ENCODE data around the gene SCAF1. TPM values are rescaled to one million over a fixed set of nuclear protein-coding genes. Genes with fewer than 3 reads are reported as not detected.

Gene SCAF1
- total RNA-seq, 1 experiment from 2014 or later, result 37.0 TPM

DNA sequence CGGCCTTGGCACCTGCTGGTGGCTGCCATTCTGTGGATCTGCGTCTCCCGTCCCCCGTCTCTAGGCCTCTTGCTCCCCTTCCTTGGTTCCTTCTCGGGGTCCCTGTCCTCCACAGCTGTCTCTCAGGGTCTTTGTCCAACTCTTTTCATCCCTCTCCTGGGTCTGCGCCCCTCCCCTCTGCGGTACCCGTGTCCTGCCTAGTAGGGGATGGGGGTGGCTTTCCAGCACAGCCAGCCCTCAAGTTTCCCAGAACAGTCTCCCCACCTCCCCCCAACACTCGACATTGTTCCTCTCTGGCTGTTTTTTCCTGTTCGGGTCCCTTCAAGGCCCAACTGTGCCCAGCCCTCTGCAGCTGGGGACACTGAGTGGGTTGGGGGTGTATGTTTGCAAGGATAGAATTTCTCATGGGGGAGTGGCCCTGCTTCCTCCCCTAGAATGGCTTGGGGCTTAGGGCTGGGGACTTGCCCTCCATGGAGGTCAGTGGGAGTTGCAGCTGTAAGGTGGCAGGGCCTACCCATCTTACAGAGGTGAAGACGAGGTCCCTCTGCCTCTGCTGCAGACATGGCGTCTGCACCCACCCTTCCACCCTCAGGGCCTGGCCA, 46.6 kb downstream of the SCAF1 start:
- Histone ChIP-seq H3K4me3 (ENCODE audit: insufficient read depth, low read depth, low read length) (no peak overlapping the region), H3K27me3 (ENCODE audit: control insufficient read depth, insufficient read depth, low read length) (no peaks in the 10 kb centered on the region), H3K36me3 (replicated peaks; ENCODE audit: control insufficient read depth, insufficient read depth, low read length) (peaks cover 25% of the 10 kb centered on the region)
- peak; percentile 59 for DNase-seq

DNA sequence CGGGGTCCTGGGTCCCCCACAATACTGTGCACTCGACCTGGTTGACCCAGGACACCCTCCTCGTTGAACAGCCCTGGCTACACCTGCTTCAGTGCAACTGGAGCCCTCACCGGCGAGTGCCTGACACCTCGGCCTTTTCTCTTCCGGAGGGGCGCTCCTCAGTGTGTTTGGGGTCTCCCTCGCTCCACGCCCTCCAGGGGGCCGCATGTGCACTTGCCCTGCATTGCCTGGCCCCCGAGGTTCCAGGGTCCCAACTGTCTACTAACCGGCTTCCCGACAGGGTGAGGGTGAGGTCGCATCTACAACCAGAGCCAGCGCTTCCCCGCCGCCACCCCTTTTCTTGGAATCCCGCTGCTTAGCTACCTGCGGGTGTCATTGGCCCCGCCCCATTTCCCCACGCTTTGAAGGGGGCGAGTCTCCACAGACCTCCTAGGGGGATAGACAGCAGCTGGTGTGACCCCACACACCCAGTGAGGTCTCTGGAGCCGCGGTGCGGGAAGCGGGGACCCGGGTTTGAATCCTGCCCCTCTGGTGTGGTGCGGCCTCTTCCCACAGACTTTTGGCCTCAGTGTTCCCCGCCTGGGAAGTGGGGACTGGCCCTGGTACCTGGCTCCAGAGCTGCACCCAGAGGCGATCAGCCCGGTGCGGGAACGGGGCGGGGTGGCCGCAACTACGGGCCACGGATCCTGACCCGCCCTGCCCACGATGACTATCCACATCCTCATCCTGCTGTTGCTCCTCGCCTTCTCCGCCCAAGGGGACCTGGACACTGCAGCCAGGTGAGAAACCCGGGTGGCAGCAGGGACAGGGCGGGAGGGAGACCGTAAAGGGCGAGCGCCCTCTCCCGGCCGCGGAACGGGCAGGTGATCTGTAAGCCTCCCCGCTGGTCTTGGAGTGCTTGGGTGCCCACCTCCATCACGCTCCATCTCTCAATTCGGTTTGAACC, 47.4 kb downstream of the SCAF1 start, which contains the start of gene ADM5:
Gene ADM5, plus strand, starts transcription at position 462 of the 946 bp plus-strand sequence. Its CDS starts 244 bp downstream, at position 706.
- peaks cover 22% of the 10 kb centered on the region for H3K36me3 ChIP-seq (replicated peaks; ENCODE audit: control insufficient read depth, insufficient read depth, low read length)
- H3K27me3 ChIP-seq (ENCODE audit: control insufficient read depth, insufficient read depth, low read length), result no peaks in the 10 kb centered on the region
- DNase-seq, result peak; percentile 83
- H3K4me3 ChIP-seq (ENCODE audit: insufficient read depth, low read depth, low read length), result peak within 1 kb of the TSS; percentile 74

DNA sequence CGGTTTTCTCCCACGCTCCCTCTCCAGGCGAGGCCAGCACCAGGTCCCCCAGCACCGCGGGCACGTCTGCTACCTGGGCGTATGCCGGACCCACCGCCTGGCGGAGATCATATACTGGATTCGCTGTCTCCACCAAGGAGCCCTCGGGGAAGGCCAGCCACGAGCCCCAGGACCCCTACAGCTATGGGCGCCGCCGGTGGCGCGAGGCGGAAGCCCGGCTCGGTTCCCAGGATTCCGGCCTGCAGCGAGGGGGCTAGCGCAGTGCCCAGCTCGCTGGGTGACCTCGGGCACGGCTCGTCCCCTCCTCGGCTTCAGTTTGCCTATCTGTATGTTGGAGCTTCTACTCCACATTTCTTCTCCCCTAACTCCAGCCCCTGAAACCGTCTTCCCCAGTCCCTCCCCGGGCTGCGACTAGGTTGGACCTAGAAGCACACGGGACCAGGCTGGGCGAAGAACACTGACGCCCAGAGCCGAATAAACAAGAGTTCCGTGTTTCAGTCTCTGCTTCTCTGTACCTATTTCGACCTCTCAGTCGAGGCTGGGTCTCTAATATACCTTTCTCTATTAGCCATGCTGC, 48.2 kb downstream of the SCAF1 start:
- no peak for DNase-seq
- Histone ChIP-seq H3K36me3 (replicated peaks; ENCODE audit: control insufficient read depth, insufficient read depth, low read length) (peaks cover 17% of the 10 kb centered on the region), H3K4me3 (ENCODE audit: insufficient read depth, low read depth, low read length) (peak overlapping the region; percentile 74), H3K27me3 (ENCODE audit: control insufficient read depth, insufficient read depth, low read length) (no peaks in the 10 kb centered on the region)

DNA sequence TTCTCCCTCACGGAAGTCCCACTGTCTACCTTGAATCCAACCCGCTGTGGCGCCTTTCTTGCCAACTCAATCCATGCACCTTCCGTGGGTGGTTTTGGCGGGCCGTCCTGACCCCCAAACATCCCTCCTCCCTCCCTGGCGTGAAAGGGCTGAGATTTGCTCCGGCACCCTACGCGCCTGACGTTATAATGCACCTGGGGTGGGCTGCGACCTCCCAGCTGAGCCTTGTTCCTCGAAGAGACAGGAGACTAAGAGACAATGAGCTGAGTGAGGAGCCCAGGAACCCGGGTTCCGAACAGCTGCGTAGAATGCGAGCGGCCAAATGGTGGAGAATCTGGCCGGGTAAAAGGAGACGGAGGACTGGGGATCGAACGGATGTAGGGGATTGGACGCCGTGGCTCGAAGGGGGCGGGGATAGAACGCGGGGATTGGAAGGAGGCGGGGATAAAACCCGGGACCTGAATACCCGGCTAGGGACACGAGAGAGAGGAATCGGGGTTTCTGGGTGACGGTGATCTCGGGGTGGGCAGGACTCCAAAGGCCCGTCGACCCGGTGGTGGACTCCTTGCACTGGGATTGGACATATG, 48.7 kb downstream of the SCAF1 start, which contains the start of gene CPT1C:
Gene CPT1C, plus strand, starts transcription at position 461 of the 587 bp plus-strand sequence. CDS start 1,137 bp downstream, outside the sequence.
- H3K27me3 ChIP-seq (ENCODE audit: control insufficient read depth, insufficient read depth, low read length), result no peaks in the 10 kb centered on the region

DNA sequence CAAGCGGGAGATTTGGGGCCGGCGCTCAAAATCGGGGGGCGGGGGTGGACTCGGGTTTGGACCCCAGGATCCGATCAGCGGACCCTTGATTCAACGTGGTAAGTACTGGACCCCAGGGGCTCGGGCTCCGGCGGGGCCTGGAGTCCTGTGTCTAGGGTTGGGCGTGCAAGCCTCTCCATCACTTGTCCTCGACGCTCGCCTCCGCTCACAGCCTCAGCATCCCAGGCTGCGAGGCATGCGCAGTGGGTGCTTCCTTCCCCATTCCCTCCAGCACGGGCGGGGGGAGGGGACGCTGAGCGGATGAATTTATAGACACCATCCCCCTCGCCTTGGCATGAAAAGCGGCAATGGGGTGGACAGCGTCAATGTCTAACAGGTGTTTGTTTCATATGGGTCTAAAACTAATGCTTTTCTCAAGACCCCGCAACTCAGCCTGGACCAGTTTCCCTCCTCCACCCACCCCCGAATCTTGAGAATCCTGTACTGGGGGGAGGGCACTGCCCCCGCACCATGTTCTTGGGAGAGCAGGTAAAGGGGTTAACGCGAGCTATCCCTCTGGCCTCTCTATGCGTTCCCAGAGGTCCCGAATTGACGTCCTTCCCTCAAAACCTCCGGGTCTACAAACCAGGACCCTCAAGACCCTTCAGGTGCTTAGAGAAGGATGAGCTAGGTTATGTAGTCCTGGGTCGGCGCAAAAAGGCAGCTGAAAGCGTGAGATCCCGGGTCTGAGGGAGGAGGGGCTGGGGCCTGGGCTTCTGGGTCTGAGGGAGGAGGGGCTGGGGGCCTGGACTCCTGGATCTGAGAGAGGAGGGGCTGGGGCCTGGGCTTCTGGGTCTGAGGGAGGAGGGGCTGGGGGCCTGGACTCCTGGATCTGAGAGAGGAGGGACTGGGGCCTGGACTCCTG, 49.5 kb downstream of the SCAF1 start:
- H3K36me3 ChIP-seq (replicated peaks; ENCODE audit: control insufficient read depth, insufficient read depth, low read length), result peaks cover 8% of the 10 kb centered on the region
- no peaks in the 10 kb centered on the region for H3K27me3 ChIP-seq (ENCODE audit: control insufficient read depth, insufficient read depth, low read length)
- peak overlapping the region; percentile 74 for H3K4me3 ChIP-seq (ENCODE audit: insufficient read depth, low read depth, low read length)
- DNase-seq, result peak; percentile 92

More for the DNA sequence above, 48.7 kb downstream of the SCAF1 start, which contains the start of gene CPT1C:
- Histone ChIP-seq H3K4me3 (ENCODE audit: insufficient read depth, low read depth, low read length) (peak within 1 kb of the TSS; percentile 74), H3K36me3 (replicated peaks; ENCODE audit: control insufficient read depth, insufficient read depth, low read length) (peaks cover 12% of the 10 kb centered on the region)
- peak; percentile 96 for DNase-seq

DNA sequence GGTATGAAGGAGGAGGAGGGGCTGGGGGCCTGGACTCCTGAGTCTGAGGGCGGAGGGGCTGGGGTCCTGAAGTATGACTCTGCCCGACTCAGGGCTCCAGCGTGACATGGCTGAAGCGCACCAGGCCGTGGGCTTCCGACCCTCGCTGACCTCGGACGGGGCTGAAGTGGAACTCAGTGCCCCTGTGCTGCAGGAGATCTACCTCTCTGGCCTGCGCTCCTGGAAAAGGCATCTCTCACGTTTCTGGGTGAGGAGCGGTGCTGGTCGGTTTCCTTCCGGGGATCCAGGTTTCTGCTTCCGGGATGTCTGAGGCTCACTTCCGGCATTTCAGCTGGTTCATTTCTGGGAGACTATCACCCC, 50.1 kb downstream of the SCAF1 start:
- Histone ChIP-seq H3K4me3 (ENCODE audit: insufficient read depth, low read depth, low read length) (no peak overlapping the region), H3K27me3 (ENCODE audit: control insufficient read depth, insufficient read depth, low read length) (no peaks in the 10 kb centered on the region), H3K36me3 (replicated peaks; ENCODE audit: control insufficient read depth, insufficient read depth, low read length) (peaks cover 7% of the 10 kb centered on the region)
- DNase-seq, result peak; percentile 46

DNA sequence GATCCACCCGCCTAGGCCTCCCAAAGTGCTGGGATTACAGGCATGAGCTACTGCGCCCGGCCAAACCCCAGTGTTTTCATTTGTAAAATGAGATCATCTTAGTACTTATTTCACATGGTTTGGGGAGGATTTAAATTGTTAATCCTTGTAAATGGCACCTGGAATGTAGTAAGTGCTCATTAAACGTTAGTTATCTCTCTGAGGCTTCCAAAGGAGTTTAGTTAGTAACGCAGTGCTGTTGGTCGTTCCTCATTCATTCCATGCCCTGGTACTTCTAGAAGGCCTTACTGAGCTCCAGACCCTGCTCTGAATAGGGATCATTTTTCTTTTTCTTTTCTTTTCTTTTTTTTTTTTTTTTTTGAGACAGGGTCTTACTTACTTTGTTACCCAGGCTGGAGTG, 54.1 kb downstream of the SCAF1 start:
- H3K36me3 ChIP-seq (replicated peaks; ENCODE audit: control insufficient read depth, insufficient read depth, low read length), result peaks cover 6% of the 10 kb centered on the region
- no peak for DNase-seq
- no peaks in the 10 kb centered on the region for H3K27me3 ChIP-seq (ENCODE audit: control insufficient read depth, insufficient read depth, low read length)
- no peak overlapping the region for H3K4me3 ChIP-seq (ENCODE audit: insufficient read depth, low read depth, low read length)

DNA sequence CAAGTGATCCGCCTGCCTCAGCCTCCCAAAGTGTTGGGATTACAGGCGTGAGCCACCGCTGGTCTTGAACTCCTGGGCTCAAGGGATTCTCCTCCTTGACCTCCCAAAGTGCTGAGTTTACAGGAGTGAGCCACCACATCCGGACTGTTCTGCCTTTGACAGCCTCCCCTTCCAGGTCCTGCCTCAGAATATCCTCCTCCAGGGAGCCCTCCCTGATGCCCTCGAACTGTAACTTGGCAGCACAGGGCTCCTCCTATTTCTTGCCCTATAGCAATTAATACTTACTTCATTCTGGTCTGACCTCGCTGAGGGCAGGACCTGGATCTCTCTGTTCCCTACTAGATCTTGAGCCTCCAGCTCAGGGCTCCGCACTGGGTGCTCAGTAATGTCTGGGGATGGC, 54.9 kb downstream of the SCAF1 start:
- H3K36me3 ChIP-seq (replicated peaks; ENCODE audit: control insufficient read depth, insufficient read depth, low read length), result peaks cover 6% of the 10 kb centered on the region
- H3K4me3 ChIP-seq (ENCODE audit: insufficient read depth, low read depth, low read length), result no peak overlapping the region
- no peak for DNase-seq
- no peaks in the 10 kb centered on the region for H3K27me3 ChIP-seq (ENCODE audit: control insufficient read depth, insufficient read depth, low read length)

DNA sequence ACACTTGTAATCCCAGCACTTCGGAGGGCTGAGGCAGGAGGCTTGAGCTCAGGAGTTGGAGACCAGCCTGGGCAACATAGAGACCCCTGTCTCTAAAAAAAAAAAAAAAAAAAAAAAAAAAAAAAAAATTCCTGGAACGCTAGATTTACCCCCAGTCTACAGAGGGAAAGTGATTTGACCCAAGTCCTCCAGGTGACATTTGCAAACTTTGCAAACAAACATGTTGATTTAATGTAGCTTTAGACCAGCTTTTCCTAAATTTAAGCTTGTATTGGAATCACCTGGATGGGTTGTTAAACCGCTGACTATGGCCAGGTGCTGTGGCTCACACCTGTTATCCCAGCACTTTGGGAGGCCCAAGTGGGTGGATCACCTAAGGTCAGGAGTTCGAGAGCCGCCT, 57.4 kb downstream of the SCAF1 start:
- peaks cover 4% of the 10 kb centered on the region for H3K36me3 ChIP-seq (replicated peaks; ENCODE audit: control insufficient read depth, insufficient read depth, low read length)
- H3K4me3 ChIP-seq (ENCODE audit: insufficient read depth, low read depth, low read length), result no peak overlapping the region
- H3K27me3 ChIP-seq (ENCODE audit: control insufficient read depth, insufficient read depth, low read length), result no peaks in the 10 kb centered on the region
- DNase-seq, result no peak

DNA sequence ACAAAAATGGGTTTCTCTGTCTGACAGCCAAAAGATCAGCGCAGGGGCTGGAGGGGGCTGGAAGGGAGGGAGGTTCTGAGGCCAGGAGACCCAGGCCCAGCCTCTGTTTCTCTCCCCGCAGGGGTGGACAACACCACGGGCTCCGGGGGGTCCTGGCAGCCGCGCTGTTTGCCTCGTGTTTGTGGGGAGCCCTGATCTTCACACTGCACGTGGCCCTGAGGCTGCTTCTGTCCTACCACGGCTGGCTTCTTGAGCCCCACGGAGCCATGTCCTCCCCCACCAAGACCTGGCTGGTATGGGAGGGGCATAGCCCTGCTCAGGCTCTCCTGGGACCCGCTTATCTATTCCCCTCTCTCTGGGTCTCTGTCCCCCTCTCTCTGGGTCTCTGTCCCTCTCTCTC, 58.6 kb downstream of the SCAF1 start:
- H3K27me3 ChIP-seq (ENCODE audit: control insufficient read depth, insufficient read depth, low read length), result no peaks in the 10 kb centered on the region
- H3K4me3 ChIP-seq (ENCODE audit: insufficient read depth, low read depth, low read length), result no peak overlapping the region
- DNase-seq, result no peak
- peaks cover 7% of the 10 kb centered on the region for H3K36me3 ChIP-seq (replicated peaks; ENCODE audit: control insufficient read depth, insufficient read depth, low read length)

DNA sequence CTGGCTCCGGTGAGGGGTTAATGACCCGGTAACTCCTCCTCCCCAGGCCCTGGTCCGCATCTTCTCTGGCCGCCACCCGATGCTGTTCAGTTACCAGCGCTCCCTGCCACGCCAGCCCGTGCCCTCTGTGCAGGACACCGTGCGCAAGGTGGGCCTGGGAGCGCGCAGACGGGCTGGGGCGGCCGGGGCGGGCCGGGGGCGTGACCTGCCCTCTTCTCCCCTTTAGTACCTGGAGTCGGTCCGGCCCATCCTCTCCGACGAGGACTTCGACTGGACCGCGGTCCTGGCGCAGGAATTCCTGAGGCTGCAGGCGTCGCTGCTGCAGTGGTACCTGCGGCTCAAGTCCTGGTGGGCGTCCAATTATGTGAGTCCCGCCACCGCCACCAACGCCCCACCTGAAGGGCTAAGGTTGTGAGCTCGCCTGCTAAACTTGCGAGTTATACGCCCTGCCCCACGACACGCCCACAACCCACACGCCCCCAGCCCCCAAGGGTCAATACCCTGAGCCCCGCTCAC, 59.3 kb downstream of the SCAF1 start:
- H3K4me3 ChIP-seq (ENCODE audit: insufficient read depth, low read depth, low read length), result no peak overlapping the region
- peaks cover 8% of the 10 kb centered on the region for H3K36me3 ChIP-seq (replicated peaks; ENCODE audit: control insufficient read depth, insufficient read depth, low read length)
- peak; percentile 35 for DNase-seq
- H3K27me3 ChIP-seq (ENCODE audit: control insufficient read depth, insufficient read depth, low read length), result no peaks in the 10 kb centered on the region

DNA sequence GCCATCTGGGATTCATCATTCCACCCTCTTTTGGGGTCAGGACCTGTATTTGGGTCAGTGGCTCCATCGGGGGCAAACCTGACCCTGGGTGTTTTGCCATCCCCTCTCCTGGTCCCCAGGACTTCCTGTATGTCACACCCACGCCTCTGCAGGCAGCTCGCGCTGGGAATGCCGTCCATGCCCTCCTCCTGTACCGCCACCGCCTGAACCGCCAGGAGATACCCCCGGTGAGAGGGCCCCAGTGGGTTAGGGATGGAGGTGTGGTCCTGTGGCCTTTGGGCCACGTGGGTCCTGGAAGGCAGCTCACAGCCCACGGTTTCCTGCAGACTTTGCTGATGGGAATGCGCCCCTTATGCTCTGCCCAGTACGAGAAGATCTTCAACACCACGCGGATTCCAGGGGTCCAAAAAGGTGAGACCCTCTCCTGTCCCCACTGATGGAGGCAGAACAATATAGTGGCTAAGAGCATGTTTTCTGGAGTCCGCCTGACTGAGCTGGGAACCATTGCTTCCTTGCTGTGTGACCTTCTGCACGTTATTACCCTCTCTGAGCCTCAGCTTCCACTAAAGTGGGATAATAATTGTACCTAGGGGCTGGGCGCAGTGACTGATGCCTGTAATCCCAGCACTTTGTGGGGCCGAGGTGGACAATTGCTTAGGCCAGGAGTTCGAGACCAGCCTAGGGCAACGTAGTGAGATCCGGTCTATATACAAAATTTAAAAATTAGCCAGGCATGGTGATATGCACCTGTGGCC, 63.1 kb downstream of the SCAF1 start:
- DNase-seq, result no peak
- Histone ChIP-seq H3K36me3 (replicated peaks; ENCODE audit: control insufficient read depth, insufficient read depth, low read length) (peaks cover 5% of the 10 kb centered on the region), H3K4me3 (ENCODE audit: insufficient read depth, low read depth, low read length) (no peak overlapping the region), H3K27me3 (ENCODE audit: control insufficient read depth, insufficient read depth, low read length) (no peaks in the 10 kb centered on the region)

DNA sequence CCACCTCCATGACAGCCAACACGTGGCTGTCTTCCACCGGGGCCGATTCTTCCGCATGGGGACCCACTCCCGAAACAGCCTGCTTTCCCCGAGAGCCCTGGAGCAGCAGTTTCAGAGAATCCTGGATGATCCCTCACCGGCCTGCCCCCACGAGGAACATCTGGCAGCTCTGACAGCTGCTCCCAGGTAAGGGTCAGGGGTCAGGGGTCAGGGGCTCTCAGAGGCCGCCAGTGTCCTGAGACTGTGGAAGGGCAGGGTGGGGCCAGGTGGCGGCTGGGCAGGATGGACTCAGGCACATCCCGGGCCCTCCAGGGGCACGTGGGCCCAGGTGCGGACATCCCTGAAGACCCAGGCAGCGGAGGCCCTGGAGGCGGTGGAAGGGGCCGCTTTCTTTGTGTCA, 63.9 kb downstream of the SCAF1 start:
- no peak overlapping the region for H3K4me3 ChIP-seq (ENCODE audit: insufficient read depth, low read depth, low read length)
- DNase-seq, result no peak
- peaks cover 5% of the 10 kb centered on the region for H3K36me3 ChIP-seq (replicated peaks; ENCODE audit: control insufficient read depth, insufficient read depth, low read length)
- no peaks in the 10 kb centered on the region for H3K27me3 ChIP-seq (ENCODE audit: control insufficient read depth, insufficient read depth, low read length)

Data from H7 (cell line).